H1 (cell line): ENCODE data around the gene RAD23B. TPM values are rescaled to one million over a fixed set of nuclear protein-coding genes. Genes with fewer than 3 reads are reported as not detected.

ENCODE experiments used
- CTCF ChIA-PET: fragments of 300-600 bp; sonication (Branson Sonifier 250); formaldehyde crosslinking; loops from one replicate; lab custom pipeline; 2021; ENCODE audit not compliant: partially characterized antibody; lab: Charles Lee
- POLR2A ChIA-PET: fragments of 300-600 bp; sonication (Branson Sonifier 250); formaldehyde crosslinking; loops from one replicate; lab custom pipeline; 2021; ENCODE audit warnings: inconsistent platforms; ENCODE audit not compliant: partially characterized antibody; lab: Charles Lee
- DNase-seq, 2 experiments: peaks; one replicate each; pipeline versions ENCODE4 v3.0.0 to v3.0.0-alpha.2; 2010 to 2022; ENCODE audit warnings: low spot score in 2 of 2, low read depth in 1 of 2, mixed read lengths in 1 of 2
- FAIRE-seq: peaks from 2 replicates; lab custom pipeline; 2011; peaks lifted over from hg19 to GRCh38; lab: Jason Lieb, UNC
- H2AFZ ChIP-seq: 2 replicates; pipeline ENCODE4 v1.8.1; 2012; ENCODE audit warnings: low read length, inconsistent platforms
- H2AK5ac ChIP-seq: 2 replicates; pipeline ENCODE4 v1.6.1; 2013; ENCODE audit warnings: low read depth, low read length
- H2BK120ac ChIP-seq: replicated peaks from 2 replicates; pipeline ENCODE3; 2013; ENCODE audit warnings: low read depth, low read length, inconsistent platforms
- H2BK12ac ChIP-seq: 2 replicates; pipeline ENCODE4 v1.6.1; 2013; ENCODE audit warnings: low read depth, low read length
- H2BK15ac ChIP-seq: 2 replicates; pipeline ENCODE4 v1.6.1; 2013; ENCODE audit warnings: low read length
- H2BK20ac ChIP-seq: 2 replicates; pipeline ENCODE4 v1.6.1; 2013; ENCODE audit warnings: low read length
- H2BK5ac ChIP-seq: 2 replicates; pipeline ENCODE4 v1.6.1; 2013; ENCODE audit warnings: low read depth, low read length
- H3K14ac ChIP-seq: 2 replicates; pipeline ENCODE4 v1.6.1; 2013; ENCODE audit warnings: inconsistent platforms; ENCODE audit not compliant: insufficient read length
- H3K18ac ChIP-seq: 2 replicates; pipeline ENCODE4 v1.6.1; 2013; ENCODE audit warnings: low read length; ENCODE audit errors: extremely low read depth
- H3K23ac ChIP-seq: 2 replicates; pipeline ENCODE4 v1.6.1; 2013; ENCODE audit warnings: inconsistent platforms; ENCODE audit not compliant: insufficient read length
- H3K23me2 ChIP-seq: 2 replicates; pipeline ENCODE4 v1.6.1; 2013; ENCODE audit warnings: low read depth, low read length
- H3K27ac ChIP-seq: 2 replicates; pipeline ENCODE4 v1.6.1; 2011; ENCODE audit warnings: low read depth, low read length, inconsistent platforms
- H3K27me3 ChIP-seq, 4 experiments: replicated peaks in 1 of 4; 1 replicate in 1 of 4; 2 replicates in 3 of 4; pipeline versions ENCODE4 v1.6.1 to v1.8.1; 2011 to 2013; ENCODE audit warnings: low read length in 3 of 4, mild to moderate bottlenecking in 3 of 4, inconsistent platforms in 2 of 4, mixed read lengths in 2 of 4, moderate library complexity in 1 of 4; ENCODE audit not compliant: control insufficient read depth in 3 of 4, insufficient read depth in 3 of 4; ENCODE audit errors: extremely low read depth in 1 of 4
- H3K36me3 ChIP-seq, 4 experiments: 2 replicates each; pipeline versions ENCODE4 v1.6.1 to v1.8.1; 2011 to 2013; ENCODE audit warnings: mild to moderate bottlenecking in 4 of 4, low read length in 3 of 4, moderate library complexity in 2 of 4, control low read depth in 1 of 4, inconsistent platforms in 1 of 4; ENCODE audit not compliant: insufficient read depth in 4 of 4, control insufficient read depth in 2 of 4
- H3K4ac ChIP-seq: replicated peaks from 2 replicates; pipeline ENCODE3; 2013; ENCODE audit warnings: low read length, low read depth, mixed read lengths, inconsistent platforms; ENCODE audit not compliant: insufficient read length
- H3K4me1 ChIP-seq, 4 experiments: replicated peaks in 1 of 4; 1 replicate in 1 of 4; 2 replicates in 3 of 4; pipeline versions ENCODE4 v1.6.1 to v1.8.1; 2011 to 2013; ENCODE audit warnings: low read length in 3 of 4, inconsistent platforms in 2 of 4, mixed read lengths in 1 of 4; ENCODE audit not compliant: insufficient read depth in 4 of 4, control insufficient read depth in 3 of 4
- H3K4me2 ChIP-seq, 2 experiments: 2 replicates each; pipeline versions ENCODE4 v1.6.1 to v1.8.1; 2011 to 2013; ENCODE audit warnings: low read depth in 2 of 2, low read length in 2 of 2, control low read depth in 1 of 2, inconsistent platforms in 1 of 2, mild to moderate bottlenecking in 1 of 2; ENCODE audit not compliant: insufficient read depth in 1 of 2
- H3K4me3 ChIP-seq, 4 experiments: fragments of 200-600, 300-600 bp in 1 of 4; sonication (generic), shearing (Covaris generic), sonication (Bioruptor Twin) in 1 of 4; 2 replicates each; pipeline versions ENCODE4 v1.5.1 to v1.8.1; 2011 to 2016; ENCODE audit warnings: low read length in 4 of 4, low read depth in 3 of 4, control low read depth in 2 of 4, inconsistent platforms in 2 of 4, mild to moderate bottlenecking in 2 of 4, mixed read lengths in 1 of 4, moderate library complexity in 1 of 4; ENCODE audit not compliant: insufficient read depth in 2 of 4; ENCODE audit errors: extremely low read depth in 1 of 4
- H3K56ac ChIP-seq: replicated peaks from 2 replicates; pipeline ENCODE3; 2013; ENCODE audit warnings: low read depth, mild to moderate bottlenecking, mixed read lengths, low read length, inconsistent platforms; ENCODE audit not compliant: insufficient read length
- H3K79me1 ChIP-seq: 2 replicates; pipeline ENCODE4 v1.6.1; 2013; ENCODE audit warnings: low read depth, low read length, control low read depth
- H3K79me2 ChIP-seq, 2 experiments: 2 replicates each; pipeline versions ENCODE4 v1.6.1 to v1.8.1; 2012 to 2013; ENCODE audit warnings: low read length in 2 of 2, mild to moderate bottlenecking in 2 of 2, inconsistent platforms in 1 of 2; ENCODE audit not compliant: insufficient read depth in 2 of 2, control insufficient read depth in 1 of 2
- H3K9ac ChIP-seq, 4 experiments: replicated peaks in 1 of 4; 1 replicate in 1 of 4; 2 replicates in 3 of 4; pipeline versions ENCODE4 v1.6.1 to v1.8.1; 2011 to 2013; ENCODE audit warnings: low read depth in 3 of 4, low read length in 3 of 4, control low read depth in 2 of 4, mild to moderate bottlenecking in 2 of 4, moderate library complexity in 2 of 4, inconsistent platforms in 1 of 4; ENCODE audit errors: extremely low read depth in 1 of 4
- H3K9me3 ChIP-seq, 2 experiments: 2 replicates each; pipeline versions ENCODE4 v1.6.1 to v1.8.1; 2012 to 2013; ENCODE audit warnings: mild to moderate bottlenecking in 2 of 2, moderate library complexity in 2 of 2, control low read depth in 1 of 2, inconsistent platforms in 1 of 2, low read depth in 1 of 2, low read length in 1 of 2, mixed read lengths in 1 of 2; ENCODE audit not compliant: insufficient read depth in 2 of 2
- H4K20me1 ChIP-seq, 2 experiments: replicated peaks in 1 of 2; 2 replicates each; pipeline versions ENCODE3 to v1.8.1; 2011 to 2013; ENCODE audit warnings: inconsistent platforms in 2 of 2, low read length in 2 of 2, mild to moderate bottlenecking in 1 of 2; ENCODE audit not compliant: insufficient read depth in 2 of 2, control insufficient read depth in 1 of 2
- H4K5ac ChIP-seq: 2 replicates; pipeline ENCODE4 v1.6.1; 2013; ENCODE audit warnings: low read length, low read depth, mixed read lengths, inconsistent platforms; ENCODE audit not compliant: insufficient read length
- H4K8ac ChIP-seq: 2 replicates; pipeline ENCODE4 v1.8.0; 2013; ENCODE audit warnings: mild to moderate bottlenecking, moderate library complexity, low read length, inconsistent platforms; ENCODE audit not compliant: insufficient read depth; ENCODE audit errors: extremely low read depth
- H4K91ac ChIP-seq: replicated peaks from 2 replicates; pipeline ENCODE3; 2013; ENCODE audit warnings: low read length, mixed read lengths, inconsistent platforms; ENCODE audit not compliant: insufficient read length
- JUND ChIP-seq: IDR thresholded peaks from 2 replicates; pipeline ENCODE4 v1.6.1; 2011; ENCODE audit warnings: mild to moderate bottlenecking, improper control_type of control experiment, low read length
- RXRA ChIP-seq: IDR thresholded peaks from 2 replicates; pipeline ENCODE4 v1.6.1; 2011; ENCODE audit warnings: low read depth, mild to moderate bottlenecking, low read length, moderate library complexity; ENCODE audit not compliant: insufficient read depth
- SP2 ChIP-seq: IDR thresholded peaks from 2 replicates; pipeline ENCODE4 v1.6.1; 2012; ENCODE audit warnings: mild to moderate bottlenecking, low read length, inconsistent platforms
- ZNF274 ChIP-seq: IDR thresholded peaks from 2 replicates; pipeline ENCODE4 v1.7.0; 2012; ENCODE audit warnings: low read length, borderline replicate concordance; ENCODE audit errors: extremely low read depth
- WGBS, 2 experiments: shearing (Covaris generic) in 1 of 2; methylation state at CpG; one replicate each; pipeline versions ENCODE4 v1.1.6 to v1.1.7; 2013 to 2015; ENCODE audit warnings: low lambda C conversion rate in 2 of 2, mixed read lengths in 2 of 2, inconsistent platforms in 1 of 2, low coverage in 1 of 2, missing lambda C conversion rate in 1 of 2; ENCODE audit not compliant: insufficient replicate concordance in 2 of 2, insufficient coverage in 1 of 2, insufficient read length in 1 of 2; ENCODE audit errors: extremely low coverage in 1 of 2, missing lambda C conversion rate in 1 of 2; 5-methylcytosine and 5-hydroxymethylcytosine counted together
- polyA plus RNA-seq, 7 experiments: library from polyadenylated mRNA; depleted of rRNA in 3 of 7; stranded (reverse) in 5 of 7; unstranded in 2 of 7; fragments of >200 nt in 5 of 7; fragments of 200-250 nt in 2 of 7; gene quantifications; 1 replicate in 5 of 7; 2 replicates in 1 of 7; 4 replicates in 1 of 7; pipeline versions ENCODE4 v1.2.1 to v1.2.3, GENCODE V29; 2011 to 2013; ENCODE audit warnings: missing spikeins in 2 of 7, mixed read lengths in 2 of 7
- total RNA-seq: library from RNA; stranded (reverse); fragmentation: NEBNext Ultra II Directional; extraction: Animal tissue kit (Norgen Biotek cat#: 25700); gene quantifications from 2 replicates; pipeline ENCODE4 v1.2.1, GENCODE V29; 2021

RAD23B gene
- total and polyA plus RNA-seq, 2 of the 8 experiments (the other 6 are each of a cell fraction or from before 2014, with no cell fraction given), result 97.1 to 165 TPM

GRCh38 chr9:107243742-107244141 lies 39.3 kb upstream of the RAD23B start:
- ChIA-PET POLR2A (no interaction called here), CTCF (interaction anchor here (1.1 kb wide), 1 partner anchor 16 kb away, joined by 3 read pairs; no protein-coding TSS in a partner anchor)
- no peak overlapping the region for H3K9ac ChIP-seq
- no peak for DNase-seq
- no peak overlapping the region for H2BK120ac ChIP-seq
- H3K23me2 ChIP-seq, result no peaks in the 10 kb centered on the region; the same call in 1 of the 2 replicates
- H2AFZ ChIP-seq, result no peak overlapping the region; the same call in 1 of the 2 replicates
- H4K20me1 ChIP-seq, result no peaks in the 10 kb centered on the region
- no peaks in the 10 kb centered on the region for H3K79me2 ChIP-seq
- H2BK5ac ChIP-seq, result no peak overlapping the region
- no peak overlapping the region for H2BK12ac ChIP-seq
- no peak overlapping the region for H2BK20ac ChIP-seq
- no peak overlapping the region for H3K14ac ChIP-seq
- no peak overlapping the region for H3K4ac ChIP-seq
- no peak overlapping the region for H3K4me2 ChIP-seq
- H3K4me3 ChIP-seq, result no peak overlapping the region
- no peak overlapping the region for H3K27ac ChIP-seq
- no peaks in the 10 kb centered on the region for H3K27me3 ChIP-seq
- WGBS, 2 experiments, result 81% methylated on average over 5 of the region's 5 CpGs; no CpG with 5 or more reads in 1 of the 2 experiments
- H3K36me3 ChIP-seq, result no peaks in the 10 kb centered on the region
- H4K8ac ChIP-seq, result no peak overlapping the region
- no peak overlapping the region for H3K56ac ChIP-seq
- FAIRE-seq, result no peak
- H4K5ac ChIP-seq, result no peak overlapping the region
- no peak overlapping the region for H3K23ac ChIP-seq
- no peaks in the 10 kb centered on the region for H3K9me3 ChIP-seq
- no peak overlapping the region for H3K18ac ChIP-seq
- H4K91ac ChIP-seq, result no peak overlapping the region
- H2BK15ac ChIP-seq, result no peak overlapping the region
- H3K79me1 ChIP-seq, result no peaks in the 10 kb centered on the region
- TF ChIP-seq ZNF274 (no peak), JUND (peak; percentile 65), RXRA (no peak), SP2 (no peak)
- H2AK5ac ChIP-seq, result no peak overlapping the region
- peaks cover 0 to 18% (median 0%) of the 10 kb centered on the region in 4 experiments; a peak in 2 of 7 replicates for H3K4me1 ChIP-seq
